ENCODE measurements around the gene EXOSC5.

EXOSC5 gene

GRCh38 chr19:41433171-41433570, 36.0 kb upstream of the EXOSC5 start:
- in situ Hi-C loops (cut with HindIII; ENCODE audit: low pct_ligation_motif_present, low sequenced_read_pairs) = no loop called here
- Histone ChIP-seq H3K27me3 (replicated peaks) (no peaks in the 10 kb centered on the region), H3K27ac (no peak overlapping the region), H3K4me3 (ENCODE audit: low read depth, low read length) (no peak overlapping the region), H3K36me3 (replicated peaks) (peaks cover 18% of the 10 kb centered on the region)
- TF ChIP-seq, protein P1, sequence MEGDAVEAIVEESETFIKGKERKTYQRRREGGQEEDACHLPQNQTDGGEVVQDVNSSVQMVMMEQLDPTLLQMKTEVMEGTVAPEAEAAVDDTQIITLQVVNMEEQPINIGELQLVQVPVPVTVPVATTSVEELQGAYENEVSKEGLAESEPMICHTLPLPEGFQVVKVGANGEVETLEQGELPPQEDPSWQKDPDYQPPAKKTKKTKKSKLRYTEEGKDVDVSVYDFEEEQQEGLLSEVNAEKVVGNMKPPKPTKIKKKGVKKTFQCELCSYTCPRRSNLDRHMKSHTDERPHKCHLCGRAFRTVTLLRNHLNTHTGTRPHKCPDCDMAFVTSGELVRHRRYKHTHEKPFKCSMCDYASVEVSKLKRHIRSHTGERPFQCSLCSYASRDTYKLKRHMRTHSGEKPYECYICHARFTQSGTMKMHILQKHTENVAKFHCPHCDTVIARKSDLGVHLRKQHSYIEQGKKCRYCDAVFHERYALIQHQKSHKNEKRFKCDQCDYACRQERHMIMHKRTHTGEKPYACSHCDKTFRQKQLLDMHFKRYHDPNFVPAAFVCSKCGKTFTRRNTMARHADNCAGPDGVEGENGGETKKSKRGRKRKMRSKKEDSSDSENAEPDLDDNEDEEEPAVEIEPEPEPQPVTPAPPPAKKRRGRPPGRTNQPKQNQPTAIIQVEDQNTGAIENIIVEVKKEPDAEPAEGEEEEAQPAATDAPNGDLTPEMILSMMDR (IDR thresholded peaks at IDR 0.05; ENCODE audit: low read depth, low read length, missing control alignments) = no peak
- no peak for DNase-seq

DNA sequence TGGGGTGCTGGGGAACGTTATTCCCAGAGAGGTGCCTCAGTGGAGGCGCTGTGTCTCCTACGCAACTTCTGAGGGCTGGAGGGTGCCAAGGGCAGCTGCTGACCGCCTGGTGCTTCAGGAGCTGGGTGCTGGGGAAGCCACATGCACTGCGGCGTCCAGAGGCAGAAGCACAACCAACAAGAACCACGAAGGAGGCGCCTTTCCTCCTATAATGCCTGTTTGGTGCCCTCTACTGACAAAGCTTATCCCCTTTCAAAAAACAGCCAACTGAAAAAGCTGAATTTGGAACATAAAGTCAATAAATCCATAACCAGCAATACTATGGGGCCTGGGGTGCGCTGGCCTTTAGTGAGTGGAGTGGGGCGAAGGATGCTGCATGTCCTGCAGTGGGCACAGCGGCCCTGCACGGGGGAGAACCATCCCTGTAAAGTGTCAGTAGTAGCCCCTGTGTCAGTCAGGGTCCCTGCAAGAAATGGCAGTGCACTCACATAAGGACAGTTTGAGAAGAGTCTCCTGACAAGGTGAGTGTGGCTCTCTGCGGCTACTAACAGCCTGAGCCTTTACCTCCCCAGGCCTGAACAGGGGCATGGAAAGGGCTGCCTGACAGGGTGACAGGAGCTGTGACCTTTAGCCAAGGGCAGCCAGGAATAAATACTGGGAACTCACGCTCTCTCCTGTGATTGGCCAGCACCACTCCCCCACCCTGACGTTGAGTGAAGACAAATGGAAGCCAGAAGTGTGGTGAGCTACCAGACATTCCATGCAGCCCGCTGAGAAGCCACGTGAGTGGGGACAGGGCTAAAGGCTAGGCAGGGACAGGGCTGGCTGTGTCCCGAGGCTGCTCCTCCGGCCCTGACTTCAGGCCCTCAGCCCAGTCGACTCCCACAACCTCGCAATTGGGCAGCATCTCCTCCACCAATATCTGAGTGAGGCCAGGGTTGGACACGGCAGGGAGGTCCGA, 34.5 kb upstream of the EXOSC5 start:
- Histone ChIP-seq H3K27me3 (replicated peaks) (no peaks in the 10 kb centered on the region), H3K27ac (no peak overlapping the region), H3K36me3 (replicated peaks) (peaks cover 18% of the 10 kb centered on the region), H3K4me3 (ENCODE audit: low read depth, low read length) (no peak overlapping the region)
- TF ChIP-seq, protein P1 (IDR thresholded peaks at IDR 0.05; ENCODE audit: low read depth, low read length, missing control alignments) = peak; percentile 62
- peak; percentile 33 for DNase-seq
- in situ Hi-C loops (cut with HindIII; ENCODE audit: low pct_ligation_motif_present, low sequenced_read_pairs) = no loop called here

- DNase-seq = no peak
- H3K36me3 ChIP-seq (replicated peaks) = peaks cover 18% of the 10 kb centered on the region
Measured at GRCh38 chr19:41430922-41431321, 33.8 kb upstream of the EXOSC5 start.

DNA sequence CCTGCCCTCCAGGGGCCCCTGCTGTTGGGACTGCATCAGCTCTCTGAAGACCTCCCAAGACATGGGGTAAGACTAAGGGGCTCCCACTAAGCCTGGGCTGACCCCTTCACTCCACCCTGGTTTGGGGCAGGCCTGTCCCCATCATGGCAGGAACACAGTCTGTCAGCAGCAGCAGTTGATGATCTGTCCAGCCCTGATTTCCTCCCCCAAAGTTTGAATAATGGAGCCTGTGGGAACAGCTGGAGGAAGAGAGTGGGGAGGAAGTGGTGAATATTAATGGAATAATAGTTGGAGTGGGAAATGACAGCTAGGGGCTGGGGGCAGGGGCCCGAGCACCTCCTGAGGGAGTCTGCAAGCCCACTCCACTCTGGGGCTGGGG, 31.3 kb upstream of the EXOSC5 start:
- Histone ChIP-seq H3K27ac (no peak overlapping the region), H3K27me3 (replicated peaks) (no peaks in the 10 kb centered on the region), H3K4me3 (ENCODE audit: low read depth, low read length) (no peak overlapping the region), H3K36me3 (replicated peaks) (peaks cover 18% of the 10 kb centered on the region)
- in situ Hi-C loops (cut with HindIII; ENCODE audit: low pct_ligation_motif_present, low sequenced_read_pairs) = no loop called here
- no peak for DNase-seq
- TF ChIP-seq, protein P1 (IDR thresholded peaks at IDR 0.05; ENCODE audit: low read depth, low read length, missing control alignments) = no peak

More at GRCh38 chr19:41430922-41431321, 33.8 kb upstream of the EXOSC5 start:
- H3K4me3 ChIP-seq (ENCODE audit: low read depth, low read length) = no peak overlapping the region
- H3K27ac ChIP-seq = no peak overlapping the region
- H3K27me3 ChIP-seq (replicated peaks) = no peaks in the 10 kb centered on the region
- TF ChIP-seq, protein P1 (IDR thresholded peaks at IDR 0.05; ENCODE audit: low read depth, low read length, missing control alignments) = no peak
- in situ Hi-C loops (cut with HindIII; ENCODE audit: low pct_ligation_motif_present, low sequenced_read_pairs) = no loop called here

GRCh38 chr19:41427647-41428480, 30.7 kb upstream of the EXOSC5 start:
- Histone ChIP-seq H3K36me3 (replicated peaks) (peaks cover 15% of the 10 kb centered on the region), H3K27ac (no peak overlapping the region), H3K4me3 (ENCODE audit: low read depth, low read length) (peak overlapping the region; percentile 29), H3K27me3 (replicated peaks) (no peaks in the 10 kb centered on the region)
- DNase-seq = no peak
- in situ Hi-C loops (cut with HindIII; ENCODE audit: low pct_ligation_motif_present, low sequenced_read_pairs) = no loop called here
- TF ChIP-seq, protein P1 (IDR thresholded peaks at IDR 0.05; ENCODE audit: low read depth, low read length, missing control alignments) = peak; percentile 10
